Prostate gland (tissue), 2 donors: ENCODE data around the gene BMX. TPM values are rescaled to one million over a fixed set of nuclear protein-coding genes. Genes with fewer than 3 reads are reported as not detected.

Source experiments
- DNase-seq: peaks from one replicate; pipeline ENCODE4 v3.0.0-alpha.2; 2019; ENCODE audit warnings: low spot score
- H3K27ac ChIP-seq, 2 donors: fragments of 200-600 bp; sonication (generic); 2 replicates each; pipeline ENCODE4 v1.5.1; 2017 to 2019
- H3K27me3 ChIP-seq: fragments of 200-600 bp; sonication (generic); replicated peaks from 2 replicates; pipeline ENCODE4 v1.5.1; 2019; ENCODE audit not compliant: insufficient read depth
- H3K36me3 ChIP-seq, 2 donors: fragments of 200-600 bp; sonication (generic); 1 replicate in 1 of 2; 2 replicates in 1 of 2; pipeline versions ENCODE4 v1.5.1 to v1.8.1; 2017 to 2019
- H3K4me1 ChIP-seq: fragments of 200-600 bp; sonication (generic); replicated peaks from 2 replicates; pipeline ENCODE4 v1.5.1; 2019
- H3K4me3 ChIP-seq, 2 donors: fragments of 200-600 bp; sonication (generic); 2 replicates each; pipeline ENCODE4 v1.5.1; 2017 to 2019
- H3K9me3 ChIP-seq: fragments of 200-600 bp; sonication (generic); 2 replicates; pipeline ENCODE4 v1.5.1; 2017
- CTCF ChIP-seq, 4 experiments: fragments of 200-600 bp in 2 of 4; fragments of 450-650 bp in 2 of 4; sonication (generic) in 2 of 4; IDR thresholded peaks; 1 replicate in 3 of 4; 2 replicates in 1 of 4; pipeline ENCODE4 v1.5.1; 2016 to 2019; ENCODE audit warnings: antibody characterized with exemption in 4 of 4, mild to moderate bottlenecking in 2 of 4, moderate library complexity in 2 of 4
- POLR2A ChIP-seq: fragments of 450-650 bp; IDR thresholded peaks from one replicate; pipeline ENCODE4 v1.6.1; 2016; ENCODE audit warnings: antibody characterized with exemption, mild to moderate bottlenecking
- POLR2AphosphoS5 ChIP-seq: sonication (generic); formaldehyde crosslinking; IDR thresholded peaks from one replicate; pipeline ENCODE4 v1.6.1; 2017; ENCODE audit warnings: antibody characterized with exemption
- WGBS: methylation state at CpG from one replicate; pipeline ENCODE4 v1.1.5; 2018; 5-methylcytosine and 5-hydroxymethylcytosine counted together
- intact Hi-C: fragments of 100-400 bp; cut with DNase I; formaldehyde crosslinking; loops from one replicate; pipeline ENCODE4 v1.14.2; 2022
- total RNA-seq, 2 donors: library from RNA; depleted of rRNA; stranded (reverse); fragments of >200 nt; gene quantifications; one replicate each; pipeline ENCODE4 v1.1.0, GENCODE V29; 2016

The BMX gene
- total RNA-seq, 2 donors from 2014 or later = 0.14 to 1.2 TPM

- no peaks in the 10 kb centered on the region for H3K36me3 ChIP-seq
- H3K27me3 ChIP-seq = no peaks in the 10 kb centered on the region
- intact Hi-C loops = no loop called here
- 100% methylated on average over 5 of the region's 5 CpGs for WGBS
- no peaks in the 10 kb centered on the region for H3K9me3 ChIP-seq
- no peak for DNase-seq
- no peaks in the 10 kb centered on the region for H3K4me1 ChIP-seq
- no peak overlapping the region for H3K27ac ChIP-seq
- no peak overlapping the region for H3K4me3 ChIP-seq
- TF ChIP-seq CTCF (IDR thresholded peaks at IDR 0.05) (no peak), POLR2A (no peak), POLR2AphosphoS5 (no peak)
Measured at GRCh38 chrX:15507005-15507404, 6.4 kb downstream of the BMX start.

GRCh38 chrX:15509845-15510244 lies 9.2 kb downstream of the BMX start:
- intact Hi-C loops = no loop called here
- H3K27ac ChIP-seq = no peak overlapping the region
- no peak overlapping the region for H3K4me3 ChIP-seq
- H3K27me3 ChIP-seq = no peaks in the 10 kb centered on the region
- TF ChIP-seq POLR2A (no peak), CTCF (IDR thresholded peaks at IDR 0.05) (no peak), POLR2AphosphoS5 (no peak)
- H3K36me3 ChIP-seq = no peaks in the 10 kb centered on the region
- no peaks in the 10 kb centered on the region for H3K4me1 ChIP-seq
- no peaks in the 10 kb centered on the region for H3K9me3 ChIP-seq
- DNase-seq = no peak

- no peaks in the 10 kb centered on the region for H3K27me3 ChIP-seq
- no peaks in the 10 kb centered on the region for H3K36me3 ChIP-seq
- H3K4me3 ChIP-seq = no peak overlapping the region
- no peak for DNase-seq
- no peaks in the 10 kb centered on the region for H3K4me1 ChIP-seq
- intact Hi-C loops = no loop called here
- WGBS = 9% methylated on average over 1 of the region's 1 CpG
- TF ChIP-seq POLR2AphosphoS5 (no peak), POLR2A (no peak), CTCF (IDR thresholded peaks at IDR 0.05) (no peak)
- no peak overlapping the region for H3K27ac ChIP-seq
- H3K9me3 ChIP-seq = no peaks in the 10 kb centered on the region
Measured at GRCh38 chrX:15511563-15511962, 11.0 kb downstream of the BMX start.

GRCh38 chrX:15512401-15512965 lies 11.9 kb downstream of the BMX start:
- H3K36me3 ChIP-seq = no peaks in the 10 kb centered on the region
- no peak overlapping the region for H3K27ac ChIP-seq
- no peak overlapping the region for H3K4me3 ChIP-seq
- no peaks in the 10 kb centered on the region for H3K27me3 ChIP-seq
- intact Hi-C loops = no loop called here
- 91% methylated on average over 4 of the region's 4 CpGs for WGBS
- no peaks in the 10 kb centered on the region for H3K4me1 ChIP-seq
- DNase-seq = no peak
- TF ChIP-seq CTCF (IDR thresholded peaks at IDR 0.05) (no peak), POLR2A (no peak), POLR2AphosphoS5 (no peak)
- no peaks in the 10 kb centered on the region for H3K9me3 ChIP-seq

GRCh38 chrX:15514279-15514678 lies 13.7 kb downstream of the BMX start:
- intact Hi-C loops = no loop called here
- Histone ChIP-seq H3K4me3 (no peak overlapping the region), H3K27me3 (no peaks in the 10 kb centered on the region), H3K27ac (no peak overlapping the region), H3K4me1 (no peaks in the 10 kb centered on the region), H3K36me3 (no peaks in the 10 kb centered on the region), H3K9me3 (no peaks in the 10 kb centered on the region)
- 100% methylated on average over 1 of the region's 1 CpG for WGBS
- no peak for DNase-seq
- no peak for TF ChIP-seq POLR2AphosphoS5
- TF ChIP-seq POLR2A = no peak
- TF ChIP-seq CTCF (IDR thresholded peaks at IDR 0.05) = no peak
